ENCODE measurements around the gene AFF3. TPM values are rescaled to one million over a fixed set of nuclear protein-coding genes. Genes with fewer than 3 reads are reported as not detected.

Gene AFF3
- total and polyA plus RNA-seq, 2 donors (not counting 3 experiments of a cell fraction or from before 2014, with no cell fraction given): 0.06 to 0.07 TPM

GRCh38 chr2:99729104-99730025 lies 413.0 kb downstream of the AFF3 start:
- DNase-seq (ENCODE audit: low read depth, low spot score): no peak
- no TSS peak for BruUV-seq (replicated peaks)
- Histone ChIP-seq H4K20me1 (replicated peaks; ENCODE audit: control insufficient read depth, extremely low read depth, insufficient read depth, low read length) (no peaks in the 10 kb centered on the region), H3K9ac (replicated peaks; ENCODE audit: extremely low read depth, insufficient read depth, low read length) (no peak overlapping the region), H3K4me1 (ENCODE audit: control insufficient read depth, extremely low read depth, insufficient read depth, low read length) (no peaks in the 10 kb centered on the region), H2AFZ (ENCODE audit: low read depth, low read length) (no peak overlapping the region), H3K27me3 (ENCODE audit: control insufficient read depth in 2 of 2, insufficient read depth in 2 of 2, low read length in 2 of 2) (peaks cover 0 to 2% of the 10 kb centered on the region in 2 experiments), H3K79me2 (ENCODE audit: control insufficient read depth, insufficient read depth, low read length) (no peaks in the 10 kb centered on the region), H3K36me3 (ENCODE audit: control insufficient read depth in 2 of 2, extremely low read depth in 1 of 2, insufficient read depth in 2 of 2, low read length in 2 of 2) (no peaks in the 10 kb centered on the region), H3K4me3 (replicated peaks in 1 of 3; ENCODE audit: insufficient read depth in 1 of 3, low read depth in 1 of 3, low read length in 3 of 3) (no peak overlapping the region), H3K9me3 (replicated peaks; ENCODE audit: control insufficient read depth, insufficient read depth, low read length) (no peaks in the 10 kb centered on the region), H3K27ac (ENCODE audit: insufficient read depth, low read depth, low read length) (no peak overlapping the region), H3K4me2 (ENCODE audit: insufficient read depth, low read length) (no peak overlapping the region), H3K9me1 (replicated peaks; ENCODE audit: control insufficient read depth, extremely low read depth, insufficient read depth, low read length) (no peaks in the 10 kb centered on the region)
- no peak for TF ChIP-seq GATA2 (IDR thresholded peaks at IDR 0.05; ENCODE audit: insufficient read depth, insufficient read length, low read depth, low read length)
- no peak for TF ChIP-seq FOS (IDR thresholded peaks at IDR 0.05; ENCODE audit: borderline replicate concordance, insufficient read depth, low read length)
- TF ChIP-seq CTCF (IDR thresholded peaks at IDR 0.05; ENCODE audit: extremely low read depth in 1 of 2, insufficient read depth in 1 of 2, low read depth in 1 of 2, low read length in 2 of 2): no peak
- no peak for TF ChIP-seq POLR2AphosphoS5 (IDR thresholded peaks at IDR 0.05; ENCODE audit: insufficient read depth, low read depth, low read length)
- TF ChIP-seq EZH2 (IDR thresholded peaks at IDR 0.05; ENCODE audit: borderline replicate concordance, low read depth, low read length, severe bottlenecking): no peak
- TF ChIP-seq POLR2A (IDR thresholded peaks at IDR 0.05; ENCODE audit: low read depth, low read length): no peak
- no peak for TF ChIP-seq JUN (IDR thresholded peaks at IDR 0.05; ENCODE audit: borderline replicate concordance, insufficient read depth, insufficient read length, low read depth)
- no peak for TF ChIP-seq MYC (IDR thresholded peaks at IDR 0.05; ENCODE audit: low read depth, low read length)
- TF ChIP-seq MAX (IDR thresholded peaks at IDR 0.05; ENCODE audit: insufficient read depth, insufficient read length): no peak
- dilution Hi-C loops (cut with MboI; ENCODE audit: extremely low pct_ligation_motif_present, low sequenced_read_pairs) (no loop called here), intact Hi-C loops (cut with micrococcal nuclease) (no loop called here)
- CTCF ChIA-PET: interaction anchor here (1.0 to 1.9 kb wide), 3 partner anchors 9 to 533 kb away, joined by 3 to 4 read pairs (median 3); no protein-coding TSS in a partner anchor
- POLR2A ChIA-PET: no interaction called here
- no peak for FAIRE-seq
